Measurements from ENCODE around the gene PHF1. TPM values are rescaled to one million over a fixed set of nuclear protein-coding genes. Genes with fewer than 3 reads are reported as not detected.

Gene PHF1
- total RNA-seq, 1 donor: 20.9 TPM

DNA sequence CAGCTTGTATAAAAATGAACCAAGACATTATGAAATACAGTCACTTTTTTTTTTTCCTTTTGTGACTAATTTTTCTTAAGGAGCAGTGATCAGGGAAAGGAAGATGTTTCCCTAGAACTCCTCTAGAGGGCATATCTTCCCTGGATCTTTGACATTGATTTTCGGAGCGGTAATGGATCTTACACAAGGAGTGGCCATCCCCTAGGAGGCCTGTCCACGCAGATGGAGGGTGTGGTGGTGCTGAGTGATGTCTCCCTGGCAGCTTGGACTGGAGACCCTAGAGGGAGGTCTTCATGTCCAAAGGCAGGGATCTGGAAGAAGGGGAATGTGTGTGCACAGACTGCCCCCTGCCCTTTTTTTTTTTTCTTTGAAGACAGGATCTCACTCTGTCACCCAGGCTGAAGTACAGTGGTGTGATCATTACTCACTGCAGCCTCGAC lies 26.2 kb upstream of the PHF1 start:
- DNase-seq (ENCODE audit: low read depth): peak; percentile 87
- TF ChIP-seq, protein P1, sequence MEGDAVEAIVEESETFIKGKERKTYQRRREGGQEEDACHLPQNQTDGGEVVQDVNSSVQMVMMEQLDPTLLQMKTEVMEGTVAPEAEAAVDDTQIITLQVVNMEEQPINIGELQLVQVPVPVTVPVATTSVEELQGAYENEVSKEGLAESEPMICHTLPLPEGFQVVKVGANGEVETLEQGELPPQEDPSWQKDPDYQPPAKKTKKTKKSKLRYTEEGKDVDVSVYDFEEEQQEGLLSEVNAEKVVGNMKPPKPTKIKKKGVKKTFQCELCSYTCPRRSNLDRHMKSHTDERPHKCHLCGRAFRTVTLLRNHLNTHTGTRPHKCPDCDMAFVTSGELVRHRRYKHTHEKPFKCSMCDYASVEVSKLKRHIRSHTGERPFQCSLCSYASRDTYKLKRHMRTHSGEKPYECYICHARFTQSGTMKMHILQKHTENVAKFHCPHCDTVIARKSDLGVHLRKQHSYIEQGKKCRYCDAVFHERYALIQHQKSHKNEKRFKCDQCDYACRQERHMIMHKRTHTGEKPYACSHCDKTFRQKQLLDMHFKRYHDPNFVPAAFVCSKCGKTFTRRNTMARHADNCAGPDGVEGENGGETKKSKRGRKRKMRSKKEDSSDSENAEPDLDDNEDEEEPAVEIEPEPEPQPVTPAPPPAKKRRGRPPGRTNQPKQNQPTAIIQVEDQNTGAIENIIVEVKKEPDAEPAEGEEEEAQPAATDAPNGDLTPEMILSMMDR (IDR thresholded peaks at IDR 0.05; ENCODE audit: insufficient read depth, low read length): peak; percentile 68
- no peak overlapping the region for H3K4me3 ChIP-seq (ENCODE audit: low read depth, low read length)

DNA sequence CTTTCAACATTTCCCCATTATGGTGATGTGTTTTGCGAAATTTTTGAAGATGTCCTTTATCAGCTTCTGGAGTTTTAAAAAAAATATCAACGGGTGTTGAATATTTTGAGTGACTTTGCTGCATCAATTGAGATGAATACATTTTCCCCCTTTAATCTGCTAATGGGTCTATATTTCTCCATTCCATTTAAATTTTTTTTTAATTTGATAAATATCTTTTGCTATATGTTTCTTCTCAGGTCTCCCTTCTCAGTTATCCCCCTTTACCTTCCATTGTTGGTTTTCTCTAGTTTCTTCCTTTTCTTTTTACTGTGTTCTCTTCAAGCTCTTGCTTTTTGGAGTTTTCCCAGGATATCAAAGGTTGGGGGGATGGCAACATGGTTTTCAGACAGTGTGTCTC lies 20.6 kb upstream of the PHF1 start:
- no peak overlapping the region for H3K4me3 ChIP-seq (ENCODE audit: low read depth, low read length)
- TF ChIP-seq, protein P1 (IDR thresholded peaks at IDR 0.05; ENCODE audit: insufficient read depth, low read length): no peak
- no peak for DNase-seq (ENCODE audit: low read depth)

DNA sequence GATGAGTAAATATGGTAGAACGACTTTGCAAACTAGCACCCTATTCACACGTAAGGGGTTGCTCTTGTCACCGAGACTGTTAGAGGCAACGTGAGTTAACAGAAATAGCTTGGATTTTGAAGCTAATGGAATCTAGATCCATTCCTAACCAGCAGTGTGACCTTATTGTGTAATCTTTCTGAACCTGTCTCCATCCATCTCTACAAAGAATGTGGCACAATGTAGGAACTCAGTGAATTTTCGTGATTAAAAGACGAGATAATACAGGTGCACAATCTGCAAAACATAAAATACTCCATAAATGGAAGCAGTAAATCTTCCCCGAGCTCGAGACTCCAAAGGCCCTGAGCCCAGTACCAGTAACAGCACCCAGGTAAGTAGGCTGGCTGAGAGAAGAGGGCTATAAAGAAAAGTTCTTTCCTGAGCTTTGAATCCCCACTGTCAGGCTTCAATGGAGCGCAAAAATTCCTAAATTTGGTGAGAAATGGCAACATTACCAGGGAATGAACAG lies 20.0 kb upstream of the PHF1 start:
- TF ChIP-seq, protein P1 (IDR thresholded peaks at IDR 0.05; ENCODE audit: insufficient read depth, low read length): no peak
- DNase-seq (ENCODE audit: low read depth): no peak
- H3K4me3 ChIP-seq (ENCODE audit: low read depth, low read length): peak overlapping the region; percentile 51

DNA sequence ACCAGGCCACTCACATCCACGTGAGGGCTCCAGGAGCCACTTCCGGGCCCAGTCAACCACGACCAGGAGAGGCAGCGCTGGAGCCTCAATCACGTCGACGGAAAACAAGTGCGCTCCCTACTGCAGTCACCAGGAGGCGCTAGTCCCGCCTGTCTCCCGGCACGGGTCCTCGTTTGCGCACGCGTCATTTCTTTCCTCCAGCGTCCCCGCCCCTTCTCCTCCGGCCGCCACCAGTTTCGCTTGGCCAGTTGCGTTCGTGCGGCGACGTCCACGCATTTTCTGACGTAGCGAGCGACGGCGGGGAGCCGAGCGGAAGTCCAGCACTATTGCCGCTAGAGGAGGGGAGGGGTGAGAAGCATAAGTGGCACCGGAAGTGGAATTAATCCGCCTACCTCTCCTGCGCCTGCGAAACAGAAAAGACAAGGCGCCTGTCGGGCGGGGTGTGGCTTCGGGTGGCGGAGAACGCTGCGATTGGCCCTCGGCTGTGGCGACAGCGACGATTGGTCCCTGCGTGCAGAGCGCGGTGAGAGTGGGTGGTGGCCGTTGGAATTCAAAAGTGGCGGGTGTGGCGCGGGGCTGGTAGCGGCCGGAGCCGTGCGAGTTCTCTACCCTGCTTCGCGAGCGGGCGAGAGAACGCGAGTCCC lies 19.4 kb upstream of the PHF1 start, which contains the start of gene KIFC1:
KIFC1 (plus strand) TSS at position 546 of the 644 bp plus-strand sequence. CDS start 163 bp downstream, outside the sequence.
- H3K4me3 ChIP-seq (ENCODE audit: low read depth, low read length): peak within 1 kb of the TSS; percentile 93
- TF ChIP-seq, protein P1 (IDR thresholded peaks at IDR 0.05; ENCODE audit: insufficient read depth, low read length): peak; percentile 96
- peak; percentile 100 for DNase-seq (ENCODE audit: low read depth)

DNA sequence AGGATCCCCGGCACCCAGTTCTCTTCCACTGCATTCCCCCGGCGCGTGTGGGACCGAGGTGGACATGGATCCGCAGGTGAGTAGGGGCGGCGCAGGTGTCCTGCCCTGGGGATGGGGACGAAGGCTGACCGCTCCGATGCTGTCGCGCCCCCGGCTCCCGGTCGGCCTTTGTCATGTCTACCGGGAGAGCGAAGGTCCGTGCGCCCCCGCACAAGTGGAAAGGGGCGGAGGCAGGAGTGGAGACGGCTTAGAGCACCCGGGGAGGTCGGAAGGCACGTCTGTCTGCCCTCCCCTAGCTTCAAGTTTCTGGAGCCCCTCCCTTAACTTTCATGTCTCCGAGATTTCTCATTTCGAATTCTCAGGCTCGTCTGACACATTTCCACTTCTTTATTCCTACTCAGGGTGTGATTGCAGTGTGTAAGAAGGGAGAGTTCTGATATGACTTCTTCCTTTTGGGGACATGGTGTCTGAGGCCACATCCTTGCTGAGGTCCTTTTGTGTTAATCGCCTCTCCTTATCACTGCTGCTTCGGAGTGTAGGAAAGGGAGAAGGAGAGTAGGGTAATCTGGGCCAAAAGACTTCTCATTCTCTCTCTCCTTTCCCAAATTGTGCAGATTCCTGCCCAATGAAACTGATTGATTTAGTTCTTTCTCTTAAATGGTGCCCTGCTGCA lies 18.8 kb upstream of the PHF1 start:
- TF ChIP-seq, protein P1 (IDR thresholded peaks at IDR 0.05; ENCODE audit: insufficient read depth, low read length): no peak
- peak overlapping the region; percentile 93 for H3K4me3 ChIP-seq (ENCODE audit: low read depth, low read length)
- DNase-seq (ENCODE audit: low read depth): peak; percentile 15

DNA sequence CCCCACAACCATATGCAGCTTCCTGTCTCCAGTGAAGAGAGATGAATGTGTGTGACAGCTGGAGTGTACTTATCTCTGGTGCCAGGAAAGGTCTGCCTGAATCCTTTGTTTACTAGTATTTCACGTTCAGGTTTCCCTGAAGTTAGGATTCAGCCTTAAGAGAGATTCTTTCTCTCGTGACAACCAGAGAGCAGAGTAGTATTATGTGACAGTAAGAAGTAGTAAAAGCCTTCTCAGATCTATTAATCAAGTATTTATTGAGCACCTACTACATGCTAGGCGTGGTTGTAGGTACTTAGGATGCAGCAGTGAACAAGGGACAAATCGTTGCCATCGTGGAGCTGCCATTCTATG lies 18.2 kb upstream of the PHF1 start:
- no peak for DNase-seq (ENCODE audit: low read depth)
- peak overlapping the region; percentile 93 for H3K4me3 ChIP-seq (ENCODE audit: low read depth, low read length)
- TF ChIP-seq, protein P1 (IDR thresholded peaks at IDR 0.05; ENCODE audit: insufficient read depth, low read length): no peak

Data from fibroblast of the aortic adventitia (primary cell).